SJCRH30 (cell line): ENCODE results near the gene BTG2. TPM values are rescaled to one million over a fixed set of nuclear protein-coding genes. Genes with fewer than 3 reads are reported as not detected.
"Not testable (repeated sequence)": the region's sequence is repeated elsewhere in the genome, so short reads cannot be mapped to it uniquely, and the experiment has no call there.

ENCODE experiments used
- DNase-seq, 2 experiments: peaks; one replicate each; pipeline ENCODE4 v3.0.0-alpha.2; 2015 to 2020
- H3K27ac ChIP-seq: fragments of 250-450 bp; sonication (Bioruptor Pico); 2 replicates; pipeline ENCODE4 v1.5.1; 2020; ENCODE audit warnings: mild to moderate bottlenecking, moderate library complexity
- H3K27me3 ChIP-seq: fragments of 250-450 bp; sonication (Bioruptor Pico); 2 replicates; pipeline ENCODE4 v1.5.1; 2020; ENCODE audit warnings: mild to moderate bottlenecking, moderate library complexity
- H3K36me3 ChIP-seq: fragments of 250-450 bp; sonication (Bioruptor Pico); 2 replicates; pipeline ENCODE4 v1.5.1; 2020; ENCODE audit warnings: mild to moderate bottlenecking, moderate library complexity
- H3K4me1 ChIP-seq: fragments of 250-450 bp; sonication (Bioruptor Pico); 2 replicates; pipeline ENCODE4 v1.5.1; 2020; ENCODE audit warnings: mild to moderate bottlenecking, moderate library complexity
- H3K4me3 ChIP-seq: fragments of 250-450 bp; sonication (Bioruptor Pico); 2 replicates; pipeline ENCODE4 v1.5.1; 2020; ENCODE audit warnings: mild to moderate bottlenecking, moderate library complexity
- H3K9me3 ChIP-seq: fragments of 250-450 bp; sonication (Bioruptor Pico); replicated peaks from 2 replicates; pipeline ENCODE4 v1.5.1; 2020; ENCODE audit warnings: mild to moderate bottlenecking, moderate library complexity
- total RNA-seq: library from RNA; depleted of rRNA; stranded (reverse); fragments of >200 nt; shearing (Covaris generic); gene quantifications from 2 replicates; pipeline ENCODE4 v1.2.3, GENCODE V29; 2014; rRNA removed

BTG2 gene
- 59.8 and 63.1 TPM in 2 replicates for total RNA-seq

- peak; percentile 91 to 95 for DNase-seq
- peak within 1 kb of the TSS; percentile 98 for H3K4me3 ChIP-seq
- H3K36me3 ChIP-seq, result peaks cover 16% of the 10 kb centered on the region
- peaks cover 26% of the 10 kb centered on the region for H3K4me1 ChIP-seq
- H3K27ac ChIP-seq, result peak within 1 kb of the TSS; percentile 59
- no peaks in the 10 kb centered on the region for H3K9me3 ChIP-seq
- H3K27me3 ChIP-seq, result peaks cover 4% of the 10 kb centered on the region; the same call in 1 of the 2 replicates
Observed at GRCh38 chr1:203304919-203305808, at the start of gene BTG2. TSS of gene BTG2 (plus strand) at chr1:203305519. CDS start at chr1:203305607, 88 bp downstream.

- not testable (repeated sequence) for H3K27ac ChIP-seq, H3K36me3 ChIP-seq, H3K27me3 ChIP-seq, H3K4me3 ChIP-seq, DNase-seq
- peaks cover 38% of the 10 kb centered on the region for H3K9me3 ChIP-seq
- peaks cover 25% of the 10 kb centered on the region for H3K4me1 ChIP-seq
Observed at GRCh38 chr1:203256636-203257035, 48.7 kb upstream of the BTG2 start.

GRCh38 chr1:203263496-203263895 is 41.8 kb upstream of the BTG2 start:
- H3K27me3 ChIP-seq, result no peaks in the 10 kb centered on the region
- H3K27ac ChIP-seq, result peak overlapping the region; percentile 30
- H3K9me3 ChIP-seq, result peaks cover 14% of the 10 kb centered on the region
- H3K4me3 ChIP-seq, result peak overlapping the region; percentile 14; the same call in 1 of the 2 replicates
- no peaks in the 10 kb centered on the region for H3K36me3 ChIP-seq
- DNase-seq, result peak in 1 of 2 experiments; percentile 62
- H3K4me1 ChIP-seq, result peaks cover 25% of the 10 kb centered on the region

- peak overlapping the region; percentile 30 for H3K27ac ChIP-seq
- DNase-seq, result peak; percentile 69 to 79
- H3K36me3 ChIP-seq, result no peaks in the 10 kb centered on the region
- H3K4me3 ChIP-seq, result peak overlapping the region; percentile 14; the same call in 1 of the 2 replicates
- peaks cover 13% of the 10 kb centered on the region for H3K9me3 ChIP-seq
- H3K4me1 ChIP-seq, result peaks cover 28% of the 10 kb centered on the region
- no peaks in the 10 kb centered on the region for H3K27me3 ChIP-seq
Observed at GRCh38 chr1:203264052-203264501, 41.2 kb upstream of the BTG2 start.

- H3K4me3 ChIP-seq, result no peak overlapping the region
- peaks cover 8% of the 10 kb centered on the region for H3K9me3 ChIP-seq
- no peak for DNase-seq
- no peaks in the 10 kb centered on the region for H3K36me3 ChIP-seq
- no peak overlapping the region for H3K27ac ChIP-seq
- no peaks in the 10 kb centered on the region for H3K27me3 ChIP-seq
- peaks cover 40% of the 10 kb centered on the region for H3K4me1 ChIP-seq
Observed at GRCh38 chr1:203265541-203265940, 39.8 kb upstream of the BTG2 start.

GRCh38 chr1:203266140-203266539 is 39.2 kb upstream of the BTG2 start:
- H3K36me3 ChIP-seq, result not testable (repeated sequence)

GRCh38 chr1:203267347-203267846 is 37.9 kb upstream of the BTG2 start:
- H3K9me3 ChIP-seq, result peaks cover 4% of the 10 kb centered on the region; the same call in 1 of the 2 replicates
- no peaks in the 10 kb centered on the region for H3K27me3 ChIP-seq
- DNase-seq, result peak; percentile 83 to 97
- peak overlapping the region; percentile 62 for H3K4me3 ChIP-seq
- H3K27ac ChIP-seq, result peak overlapping the region; percentile 32; the same call in 1 of the 2 replicates
- no peaks in the 10 kb centered on the region for H3K36me3 ChIP-seq
- peaks cover 52% of the 10 kb centered on the region for H3K4me1 ChIP-seq

More at GRCh38 chr1:203266140-203266539, 39.2 kb upstream of the BTG2 start:
- H3K4me1 ChIP-seq, result peaks cover 40% of the 10 kb centered on the region
- not testable (repeated sequence) for H3K27me3 ChIP-seq, H3K9me3 ChIP-seq, DNase-seq, H3K4me3 ChIP-seq, H3K27ac ChIP-seq

- Histone ChIP-seq H3K27ac (no peak overlapping the region; the same call in 1 of the 2 replicates), H3K4me1 (peaks cover 57% of the 10 kb centered on the region), H3K36me3 (no peaks in the 10 kb centered on the region), H3K9me3 (no peaks in the 10 kb centered on the region), H3K4me3 (peak overlapping the region; percentile 62), H3K27me3 (no peaks in the 10 kb centered on the region)
- no peak for DNase-seq
Observed at GRCh38 chr1:203267912-203268311, 37.4 kb upstream of the BTG2 start.

GRCh38 chr1:203268901-203269653 is 36.2 kb upstream of the BTG2 start:
- Histone ChIP-seq H3K9me3 (no peaks in the 10 kb centered on the region), H3K36me3 (no peaks in the 10 kb centered on the region), H3K4me1 (peaks cover 51% of the 10 kb centered on the region), H3K27me3 (no peaks in the 10 kb centered on the region), H3K4me3 (no peak overlapping the region), H3K27ac (peak overlapping the region; percentile 27; the same call in 1 of the 2 replicates)
- peak; percentile 69 to 96 for DNase-seq

- Histone ChIP-seq H3K4me3 (no peak overlapping the region), H3K4me1 (peaks cover 53% of the 10 kb centered on the region), H3K27ac (peak overlapping the region; percentile 27; the same call in 1 of the 2 replicates), H3K27me3 (no peaks in the 10 kb centered on the region), H3K36me3 (no peaks in the 10 kb centered on the region), H3K9me3 (no peaks in the 10 kb centered on the region)
- DNase-seq, result peak; percentile 52 to 60
Observed at GRCh38 chr1:203269654-203270020, 35.7 kb upstream of the BTG2 start.

- Histone ChIP-seq H3K36me3 (no peaks in the 10 kb centered on the region), H3K4me1 (peaks cover 49% of the 10 kb centered on the region), H3K27ac (no peak overlapping the region), H3K27me3 (no peaks in the 10 kb centered on the region), H3K4me3 (no peak overlapping the region), H3K9me3 (no peaks in the 10 kb centered on the region)
- DNase-seq, result no peak
Observed at GRCh38 chr1:203270448-203270847, 34.9 kb upstream of the BTG2 start.

GRCh38 chr1:203271018-203271743 is 34.1 kb upstream of the BTG2 start:
- Histone ChIP-seq H3K9me3 (no peaks in the 10 kb centered on the region), H3K4me3 (no peak overlapping the region), H3K36me3 (no peaks in the 10 kb centered on the region), H3K4me1 (peaks cover 49% of the 10 kb centered on the region), H3K27me3 (no peaks in the 10 kb centered on the region), H3K27ac (no peak overlapping the region)
- DNase-seq, result peak; percentile 57 to 74

GRCh38 chr1:203271962-203272632 is 33.2 kb upstream of the BTG2 start:
- peak; percentile 63 to 65 for DNase-seq
- Histone ChIP-seq H3K4me3 (no peak overlapping the region), H3K27ac (no peak overlapping the region), H3K4me1 (peaks cover 49% of the 10 kb centered on the region), H3K27me3 (no peaks in the 10 kb centered on the region), H3K9me3 (no peaks in the 10 kb centered on the region), H3K36me3 (no peaks in the 10 kb centered on the region)
